ENCODE measurements around the gene ZNF319. TPM values are rescaled to one million over a fixed set of nuclear protein-coding genes. Genes with fewer than 3 reads are reported as not detected.
"Not testable (repeated sequence)": the region's sequence is repeated elsewhere in the genome, so short reads cannot be mapped to it uniquely, and the experiment has no call there.

The ZNF319 gene
- total RNA-seq, 1 donor from 2014 or later, result 14.9 TPM

DNA sequence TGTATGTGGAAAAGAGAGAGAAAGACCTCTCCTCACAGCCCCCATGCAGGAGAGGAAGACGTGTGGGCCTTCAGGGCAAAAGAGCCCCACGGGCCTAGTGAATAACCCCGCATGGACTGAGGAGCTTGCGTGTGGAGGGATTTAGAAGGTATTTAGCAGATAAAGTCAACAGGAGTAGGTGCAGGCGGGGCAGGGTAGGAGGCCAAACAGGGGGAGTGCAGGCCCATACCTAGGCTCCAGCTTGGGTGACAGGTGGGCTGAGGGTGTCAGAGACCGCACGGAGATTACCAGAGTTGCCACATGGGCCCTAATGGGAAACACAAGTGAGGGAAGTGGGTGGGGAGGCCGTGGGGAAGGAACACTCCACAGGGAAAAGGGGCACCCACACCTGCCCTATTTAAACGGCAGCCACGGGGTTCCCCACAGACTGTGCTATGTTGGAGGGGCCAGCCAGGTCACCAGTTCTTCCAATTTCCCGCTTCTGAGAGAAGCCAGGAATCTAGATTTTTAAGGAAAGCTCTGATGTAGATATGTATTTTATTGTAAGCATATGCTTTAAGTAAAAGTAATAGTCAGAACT, 21.4 kb downstream of the ZNF319 start:
- Mint-ChIP-seq H3K27me3 (ENCODE audit: unreplicated experiment) (peaks cover 16% of the 10 kb centered on the region), H3K27ac (ENCODE audit: unreplicated experiment) (no peak overlapping the region), H3K4me3 (ENCODE audit: unreplicated experiment) (no peak overlapping the region), H3K4me1 (ENCODE audit: unreplicated experiment) (no peaks in the 10 kb centered on the region), H3K9me3 (ENCODE audit: unreplicated experiment) (no peaks in the 10 kb centered on the region), H3K36me3 (ENCODE audit: unreplicated experiment) (no peaks in the 10 kb centered on the region)
- TF ChIP-seq, protein P1, sequence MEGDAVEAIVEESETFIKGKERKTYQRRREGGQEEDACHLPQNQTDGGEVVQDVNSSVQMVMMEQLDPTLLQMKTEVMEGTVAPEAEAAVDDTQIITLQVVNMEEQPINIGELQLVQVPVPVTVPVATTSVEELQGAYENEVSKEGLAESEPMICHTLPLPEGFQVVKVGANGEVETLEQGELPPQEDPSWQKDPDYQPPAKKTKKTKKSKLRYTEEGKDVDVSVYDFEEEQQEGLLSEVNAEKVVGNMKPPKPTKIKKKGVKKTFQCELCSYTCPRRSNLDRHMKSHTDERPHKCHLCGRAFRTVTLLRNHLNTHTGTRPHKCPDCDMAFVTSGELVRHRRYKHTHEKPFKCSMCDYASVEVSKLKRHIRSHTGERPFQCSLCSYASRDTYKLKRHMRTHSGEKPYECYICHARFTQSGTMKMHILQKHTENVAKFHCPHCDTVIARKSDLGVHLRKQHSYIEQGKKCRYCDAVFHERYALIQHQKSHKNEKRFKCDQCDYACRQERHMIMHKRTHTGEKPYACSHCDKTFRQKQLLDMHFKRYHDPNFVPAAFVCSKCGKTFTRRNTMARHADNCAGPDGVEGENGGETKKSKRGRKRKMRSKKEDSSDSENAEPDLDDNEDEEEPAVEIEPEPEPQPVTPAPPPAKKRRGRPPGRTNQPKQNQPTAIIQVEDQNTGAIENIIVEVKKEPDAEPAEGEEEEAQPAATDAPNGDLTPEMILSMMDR (IDR thresholded peaks at IDR 0.05), result no peak
- DNase-seq (ENCODE audit: extremely low spot score, unreplicated experiment), result no peak

DNA sequence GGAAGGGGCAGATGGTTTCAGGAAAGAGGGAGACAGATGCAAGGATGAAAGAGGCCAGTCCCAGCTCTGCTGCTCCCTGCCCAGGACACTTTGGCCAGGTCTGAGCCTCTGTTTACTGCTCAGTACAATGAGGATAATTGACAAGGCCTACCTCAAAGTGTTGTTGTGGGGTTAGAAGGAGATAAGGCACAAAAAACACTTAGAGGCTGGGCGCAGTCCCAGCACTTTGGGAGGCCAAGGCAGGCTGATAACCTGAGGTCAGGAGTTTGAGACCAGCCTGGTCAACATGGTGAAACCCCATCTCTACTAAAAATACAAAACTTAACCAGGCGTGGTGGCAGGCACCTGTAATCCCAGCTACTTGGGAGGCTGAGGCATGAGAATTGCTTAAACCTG, 22.4 kb downstream of the ZNF319 start:
- not testable (repeated sequence) for DNase-seq (ENCODE audit: extremely low spot score, unreplicated experiment); H3K9me3 Mint-ChIP-seq (ENCODE audit: unreplicated experiment); H3K4me3 Mint-ChIP-seq (ENCODE audit: unreplicated experiment); H3K4me1 Mint-ChIP-seq (ENCODE audit: unreplicated experiment); H3K27ac Mint-ChIP-seq (ENCODE audit: unreplicated experiment); H3K36me3 Mint-ChIP-seq (ENCODE audit: unreplicated experiment)
- H3K27me3 Mint-ChIP-seq (ENCODE audit: unreplicated experiment), result peaks cover 19% of the 10 kb centered on the region

DNA sequence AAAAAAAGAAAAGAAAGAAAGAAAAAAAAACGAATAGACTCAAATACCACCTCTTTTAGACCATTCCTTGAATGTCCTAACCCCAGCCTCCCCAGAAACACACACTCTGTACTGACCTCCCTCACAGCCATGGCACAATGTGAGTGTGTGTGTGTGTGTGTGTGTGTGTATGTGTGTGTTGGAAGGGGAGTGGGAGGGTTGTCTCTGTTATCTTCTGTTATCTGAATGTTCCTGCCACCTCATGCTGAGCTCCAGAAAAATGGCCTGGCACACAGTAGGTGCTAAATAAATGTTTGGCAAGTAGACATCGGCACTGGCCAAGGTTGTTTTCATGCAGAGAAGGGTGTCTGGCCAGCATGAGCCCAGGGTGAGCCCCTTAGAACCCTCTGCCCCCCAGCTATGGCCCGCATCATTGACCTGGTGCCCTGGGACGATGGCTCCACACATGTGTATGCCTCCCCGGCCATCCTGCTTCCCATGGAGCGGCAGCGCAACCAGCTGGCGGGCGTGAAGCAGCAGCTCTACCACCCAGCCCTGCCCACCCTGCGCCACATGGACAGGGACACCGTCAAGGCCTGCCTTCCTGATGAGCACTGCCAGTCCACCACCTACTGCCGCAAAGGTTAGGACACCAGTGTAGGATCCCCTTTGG, 22.9 kb downstream of the ZNF319 start:
- Mint-ChIP-seq H3K4me1 (ENCODE audit: unreplicated experiment) (no peaks in the 10 kb centered on the region), H3K27ac (ENCODE audit: unreplicated experiment) (no peak overlapping the region), H3K27me3 (ENCODE audit: unreplicated experiment) (peaks cover 23% of the 10 kb centered on the region), H3K4me3 (ENCODE audit: unreplicated experiment) (no peak overlapping the region), H3K9me3 (ENCODE audit: unreplicated experiment) (no peaks in the 10 kb centered on the region), H3K36me3 (ENCODE audit: unreplicated experiment) (no peaks in the 10 kb centered on the region)
- DNase-seq (ENCODE audit: extremely low spot score, unreplicated experiment), result no peak
- TF ChIP-seq, protein P1 (IDR thresholded peaks at IDR 0.05), result no peak

DNA sequence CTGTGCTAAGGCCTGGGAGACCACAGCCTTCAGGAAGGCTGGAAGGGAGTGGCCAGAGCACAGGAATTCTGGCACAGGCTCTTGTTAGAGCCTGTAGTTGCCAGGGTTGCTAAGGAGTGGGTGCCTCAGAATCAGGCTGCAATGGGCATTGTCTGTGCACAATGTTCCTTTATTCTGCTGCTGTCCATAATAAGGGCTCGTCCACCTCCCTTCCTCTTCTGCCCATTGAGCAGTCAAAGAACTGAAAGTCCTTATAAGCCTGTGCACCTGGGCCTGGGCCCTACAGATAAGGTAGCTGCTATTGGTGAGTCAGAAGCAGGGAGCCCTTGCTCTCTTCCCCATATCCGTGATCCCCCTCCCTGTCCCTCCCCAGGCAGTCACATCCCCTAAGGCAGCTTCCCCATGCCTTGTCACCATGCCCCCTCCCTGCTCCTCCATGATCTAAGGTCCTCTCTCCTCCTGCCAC, 24.1 kb downstream of the ZNF319 start:
- Mint-ChIP-seq H3K4me1 (ENCODE audit: unreplicated experiment) (no peaks in the 10 kb centered on the region), H3K4me3 (ENCODE audit: unreplicated experiment) (no peak overlapping the region), H3K27ac (ENCODE audit: unreplicated experiment) (no peak overlapping the region), H3K36me3 (ENCODE audit: unreplicated experiment) (no peaks in the 10 kb centered on the region), H3K27me3 (ENCODE audit: unreplicated experiment) (peaks cover 24% of the 10 kb centered on the region), H3K9me3 (ENCODE audit: unreplicated experiment) (no peaks in the 10 kb centered on the region)
- TF ChIP-seq, protein P1 (IDR thresholded peaks at IDR 0.05), result no peak
- DNase-seq (ENCODE audit: extremely low spot score, unreplicated experiment), result no peak

DNA sequence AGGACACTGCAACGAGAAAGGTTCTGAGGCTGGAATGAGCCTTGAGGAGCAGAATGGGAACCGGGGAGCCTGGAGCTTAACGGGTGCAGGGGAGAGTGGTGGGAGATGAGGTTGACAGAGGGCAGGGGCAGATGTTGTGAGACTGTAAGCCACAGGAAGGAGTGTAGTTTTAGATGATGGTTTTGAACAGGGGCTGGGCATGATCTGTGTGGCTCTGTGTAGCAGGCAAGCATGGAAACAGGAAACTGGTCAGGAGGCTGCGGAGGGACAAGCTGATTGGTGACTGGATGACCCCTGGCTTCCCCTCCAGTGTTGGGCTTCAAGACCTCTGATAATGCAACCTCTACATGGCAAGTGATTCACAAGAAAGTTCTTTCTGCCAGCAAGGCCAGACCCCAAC, 28.2 kb downstream of the ZNF319 start:
- TF ChIP-seq, protein P1 (IDR thresholded peaks at IDR 0.05), result no peak
- Mint-ChIP-seq H3K27ac (ENCODE audit: unreplicated experiment) (no peak overlapping the region), H3K27me3 (ENCODE audit: unreplicated experiment) (peaks cover 36% of the 10 kb centered on the region), H3K4me1 (ENCODE audit: unreplicated experiment) (no peaks in the 10 kb centered on the region), H3K9me3 (ENCODE audit: unreplicated experiment) (no peaks in the 10 kb centered on the region), H3K36me3 (ENCODE audit: unreplicated experiment) (no peaks in the 10 kb centered on the region), H3K4me3 (ENCODE audit: unreplicated experiment) (no peak overlapping the region)
- no peak for DNase-seq (ENCODE audit: extremely low spot score, unreplicated experiment)
